Erythroblast (primary cell): ENCODE results near the gene ZNF662.
A peak's percentile ranks its signal among the peaks of the same experiment; 100 is the strongest.
"Not testable (repeated sequence)": the region's sequence is repeated elsewhere in the genome, so short reads cannot be mapped to it uniquely, and the experiment has no call there.

ENCODE experiments used
- DNase-seq, 2 experiments: peaks; one replicate each; lab custom pipeline; 2025; lab: John Stamatoyannopoulos, UW
- GATA1 ChIP-seq: IDR thresholded peaks from 2 replicates; pipeline ENCODE4 v1.6.1; 2011; ENCODE audit warnings: low read depth, mild to moderate bottlenecking, control low read depth, low read length, moderate library complexity
- POLR2A ChIP-seq: IDR thresholded peaks from 2 replicates; pipeline ENCODE4 v1.6.1; 2011; ENCODE audit warnings: mild to moderate bottlenecking, low read length

The ZNF662 gene

DNA sequence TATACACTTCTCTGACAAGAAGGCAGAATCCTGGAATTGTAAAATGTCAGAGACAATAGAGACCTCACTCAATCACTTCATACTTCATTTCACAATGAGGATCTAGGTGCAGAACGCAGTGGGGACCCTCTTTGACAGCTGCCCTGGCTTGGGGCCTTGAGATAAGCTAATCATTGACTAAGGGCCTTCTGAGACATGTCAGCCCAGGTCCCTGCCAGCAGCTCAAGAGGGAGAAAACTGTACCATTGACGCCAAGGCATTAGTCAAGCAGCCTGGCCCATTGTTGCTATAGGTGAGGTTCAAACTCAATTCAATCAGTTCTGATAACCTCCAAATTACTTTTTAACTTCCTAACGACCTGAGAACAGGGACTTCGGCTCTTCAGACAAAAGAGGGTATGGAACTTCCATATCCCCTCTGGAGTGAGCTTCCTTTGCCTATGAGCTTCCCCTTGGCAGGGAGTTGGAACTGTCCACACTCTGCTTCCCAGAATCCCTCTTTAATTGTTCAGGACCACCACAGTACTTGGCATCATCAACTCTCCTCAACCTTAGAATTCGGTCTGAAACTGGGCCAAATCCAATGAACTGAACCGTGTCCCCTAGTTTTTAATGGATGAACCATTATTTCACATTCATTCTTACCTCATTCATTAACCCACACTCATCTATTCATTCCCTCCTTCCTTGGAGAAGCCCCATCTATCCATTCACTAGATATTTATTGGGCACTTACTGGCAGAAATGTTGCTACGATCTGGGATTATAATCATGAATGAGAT lies 28.8 kb upstream of the ZNF662 start:
- TF ChIP-seq GATA1, result no peak
- no peak for TF ChIP-seq POLR2A
- DNase-seq, result peak; percentile 12 to 49

DNA sequence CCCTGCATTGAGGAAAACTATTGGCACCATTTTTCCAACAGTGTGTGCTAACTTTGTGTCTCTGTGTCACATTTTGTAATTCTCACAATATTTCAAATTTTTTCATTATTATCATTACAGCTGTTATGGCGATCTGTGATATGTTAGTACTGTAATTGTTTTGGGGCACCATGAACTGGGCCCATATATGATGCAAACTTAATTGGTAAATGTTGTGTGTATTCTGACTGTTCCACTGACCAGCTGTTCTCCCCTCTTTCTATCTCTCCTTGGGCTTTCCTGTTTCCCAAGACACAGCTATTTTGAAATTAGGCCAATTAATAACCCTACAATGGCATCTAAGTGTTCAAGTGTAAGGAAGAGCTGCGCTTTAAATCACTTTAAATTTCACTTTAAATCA lies 28.1 kb upstream of the ZNF662 start:
- TF ChIP-seq GATA1 (no peak), POLR2A (no peak)
- DNase-seq, result no peak

DNA sequence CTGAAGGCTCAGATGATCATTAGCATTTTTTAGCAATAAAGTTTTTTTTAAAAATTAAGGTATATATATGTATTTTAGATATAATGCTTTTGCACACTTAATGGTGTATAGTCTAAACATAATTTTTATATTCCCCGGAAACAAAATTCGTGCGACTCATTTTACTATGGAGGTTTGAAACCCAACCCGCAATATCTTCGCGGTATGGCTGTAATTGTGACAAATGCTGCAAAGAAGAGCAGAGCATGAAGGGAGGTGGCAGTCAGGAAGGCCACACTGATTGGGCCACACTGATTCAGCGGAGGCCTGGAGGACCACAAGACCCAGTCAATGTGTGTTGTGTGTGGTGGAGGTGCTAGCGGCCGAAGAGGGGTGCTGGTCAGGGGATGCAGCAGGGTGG lies 25.8 kb upstream of the ZNF662 start:
- TF ChIP-seq GATA1, result no peak
- no peak for TF ChIP-seq POLR2A
- no peak for DNase-seq

DNA sequence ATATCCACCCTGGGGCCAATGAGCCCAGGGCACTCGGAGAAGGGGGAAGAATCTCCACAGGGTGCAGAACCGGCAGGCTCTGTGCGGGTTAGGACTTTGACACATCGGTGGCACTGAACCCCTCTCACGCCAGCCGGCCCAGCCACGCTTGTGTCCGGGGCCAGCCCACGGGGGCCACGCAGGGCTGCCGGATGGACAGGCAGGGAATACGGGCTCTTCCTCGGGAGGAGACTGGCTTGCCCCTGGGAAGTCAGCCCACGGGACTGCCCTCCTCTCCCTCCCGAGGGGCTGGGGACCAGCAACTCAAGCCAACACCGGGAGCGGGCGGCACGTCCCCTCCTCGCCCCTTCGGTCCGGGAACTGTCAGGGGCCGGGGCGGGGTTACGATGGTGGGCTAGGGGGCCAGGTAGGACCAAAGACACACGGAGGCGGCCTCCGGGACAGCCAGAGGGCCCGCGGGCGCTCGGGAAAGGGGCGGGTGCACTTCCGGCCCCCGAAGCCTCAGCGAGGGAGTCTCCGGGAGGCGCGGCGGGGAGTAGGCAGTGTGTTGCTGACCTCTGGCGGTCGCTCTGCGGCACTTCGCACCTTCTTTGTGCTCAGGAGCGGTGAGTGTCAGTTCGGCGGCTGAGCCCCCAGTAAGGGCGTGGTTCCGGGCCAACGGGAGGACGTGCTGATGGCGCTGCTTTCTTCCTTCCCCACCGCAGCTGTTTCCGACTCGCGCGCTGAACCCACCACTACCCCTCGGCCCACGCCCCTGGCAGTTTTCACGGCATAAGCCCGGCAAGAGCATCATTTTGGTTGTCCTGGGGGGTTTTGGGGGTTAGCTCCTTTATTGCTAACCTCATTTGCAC lies 25.1 kb upstream of the ZNF662 start:
- peak; percentile 93 to 95 for DNase-seq
- TF ChIP-seq GATA1, result no peak
- peak; percentile 11 for TF ChIP-seq POLR2A

DNA sequence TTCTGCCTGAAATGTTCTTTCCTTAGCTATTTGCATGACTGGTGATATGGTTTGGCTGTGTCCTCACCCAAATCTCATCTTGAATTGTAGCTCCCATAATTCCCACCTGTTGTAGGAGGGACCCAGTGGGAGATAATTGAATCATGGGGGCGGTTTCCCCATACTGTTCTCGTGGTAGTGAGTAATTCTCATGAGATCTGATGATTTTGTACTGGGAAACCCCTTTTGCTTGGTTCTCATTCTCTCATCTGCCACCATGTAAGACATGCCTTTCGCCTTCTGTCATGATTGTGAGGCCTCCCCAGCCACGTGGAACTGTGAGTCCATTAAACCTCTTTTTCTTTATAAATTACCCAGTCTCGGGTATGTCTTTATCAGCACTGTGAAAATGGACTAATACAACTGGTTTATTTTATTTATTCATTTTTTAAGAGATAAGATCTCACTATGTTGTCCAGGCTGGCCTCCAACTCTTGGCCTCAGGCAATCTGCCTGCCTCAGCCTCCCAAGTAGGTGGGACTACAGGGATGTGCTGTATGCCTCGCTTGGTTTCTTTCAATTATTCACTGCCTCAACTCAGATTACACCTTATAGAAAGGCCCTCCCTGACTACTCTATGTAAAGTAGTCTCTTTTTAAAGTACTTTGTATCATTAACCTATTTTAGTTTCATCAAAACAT lies 22.6 kb upstream of the ZNF662 start:
- not testable (repeated sequence) for DNase-seq

DNA sequence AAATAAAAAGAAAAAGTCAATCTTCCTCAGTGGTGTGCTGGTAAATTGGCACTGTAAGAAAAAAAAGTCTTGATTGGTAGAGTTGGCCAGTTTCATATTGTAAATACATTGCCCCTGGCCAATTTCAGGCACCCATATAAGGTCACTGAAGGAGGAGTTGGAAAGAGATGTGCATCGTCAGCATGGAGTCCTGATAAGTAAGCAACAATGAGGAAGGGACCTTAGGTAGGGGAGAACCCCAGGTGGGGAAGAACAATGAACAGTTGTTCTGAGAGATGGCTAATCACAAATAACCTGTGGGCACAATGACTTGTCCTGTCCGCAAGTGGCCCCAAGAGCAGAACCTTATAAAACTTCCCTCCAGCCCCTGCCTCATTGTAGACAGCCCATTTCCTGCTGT lies 21.6 kb upstream of the ZNF662 start:
- no peak for DNase-seq

DNA sequence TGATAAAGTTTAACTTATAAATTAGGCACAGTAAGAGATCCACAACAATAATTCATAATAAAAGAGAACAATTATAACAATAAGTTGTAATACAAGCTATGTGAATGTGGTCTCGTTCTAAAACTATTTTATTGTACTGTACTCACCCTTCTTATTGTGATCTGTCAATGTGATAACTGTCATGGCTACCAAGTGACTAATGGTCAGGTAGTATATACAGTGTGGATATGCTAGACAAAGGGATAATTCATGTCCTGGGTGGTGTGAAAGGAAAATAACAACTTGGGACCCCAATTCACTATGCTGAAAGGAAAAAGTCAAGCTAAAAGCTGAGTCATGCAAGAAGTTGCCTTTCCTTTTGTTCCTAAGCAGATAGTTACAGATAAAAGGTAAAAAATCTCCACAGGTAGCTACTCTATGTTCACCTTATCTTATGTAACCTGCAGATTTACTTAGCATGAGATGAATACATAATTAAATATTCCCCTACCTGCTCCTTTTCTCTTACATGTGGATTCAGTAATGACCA lies 19.6 kb upstream of the ZNF662 start:
- TF ChIP-seq POLR2A (no peak), GATA1 (no peak)
- no peak for DNase-seq

More for the DNA sequence above, 21.6 kb upstream of the ZNF662 start:
- TF ChIP-seq POLR2A (no peak), GATA1 (no peak)

DNA sequence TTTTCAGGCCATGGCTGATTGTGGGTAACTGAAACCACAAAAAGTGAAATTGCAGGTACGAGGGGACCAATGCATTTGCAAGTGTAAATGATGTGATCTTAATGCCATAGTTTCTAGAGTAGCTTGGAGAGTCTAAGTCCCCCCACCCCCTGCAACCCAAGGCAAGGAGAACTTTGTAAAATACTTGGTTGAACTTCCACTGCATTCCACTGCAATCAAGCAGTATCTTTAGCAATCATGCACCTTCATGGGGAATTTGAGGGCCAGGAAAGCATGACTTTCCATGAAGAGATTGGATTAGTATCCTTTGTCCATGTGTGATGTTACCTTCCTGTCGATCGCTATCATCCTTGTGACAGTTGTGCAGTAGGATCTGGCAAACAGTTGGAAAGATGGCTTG lies 18.9 kb upstream of the ZNF662 start:
- DNase-seq, result no peak
- TF ChIP-seq POLR2A (no peak), GATA1 (no peak)

DNA sequence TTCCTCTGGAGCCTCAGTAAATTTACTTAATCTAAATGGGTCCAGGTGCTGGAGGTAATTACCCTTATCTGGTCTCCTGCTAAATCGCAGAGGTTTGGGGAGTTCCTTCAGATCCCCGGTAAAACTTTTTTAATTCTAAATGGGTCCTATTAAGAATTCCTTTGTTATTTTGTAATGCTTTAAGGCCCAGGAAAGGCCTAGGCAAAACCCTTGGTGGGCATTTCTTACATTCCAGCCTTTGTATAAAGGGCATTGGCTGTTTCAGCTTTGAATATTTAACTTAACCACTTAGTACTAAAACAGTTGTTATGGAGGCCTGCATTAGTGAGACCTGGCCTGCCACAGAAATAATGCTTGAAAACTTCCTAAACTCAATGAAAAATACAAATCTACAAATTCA lies 14.9 kb upstream of the ZNF662 start:
- TF ChIP-seq POLR2A (no peak), GATA1 (no peak)
- DNase-seq, result no peak

DNA sequence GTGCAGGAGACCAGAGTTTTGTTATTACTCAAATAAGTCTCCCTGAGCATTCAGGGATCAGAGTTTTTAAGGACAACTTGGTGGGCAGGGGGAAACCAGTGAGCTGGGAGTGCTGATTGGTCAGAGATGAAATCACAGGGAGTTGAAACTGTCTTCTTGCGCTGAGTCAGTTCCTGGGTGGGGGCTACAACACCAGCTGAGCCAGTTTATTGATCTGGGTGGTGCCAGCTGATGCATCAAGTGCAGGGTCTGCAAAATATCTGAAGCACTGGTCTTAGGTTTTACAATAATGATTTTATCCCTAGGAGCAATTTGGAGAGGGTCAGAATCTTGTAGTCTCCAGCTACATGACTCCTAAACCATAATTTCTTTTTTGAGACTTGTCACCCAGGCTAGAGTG lies 13.8 kb upstream of the ZNF662 start:
- no peak for DNase-seq
- no peak for TF ChIP-seq POLR2A

DNA sequence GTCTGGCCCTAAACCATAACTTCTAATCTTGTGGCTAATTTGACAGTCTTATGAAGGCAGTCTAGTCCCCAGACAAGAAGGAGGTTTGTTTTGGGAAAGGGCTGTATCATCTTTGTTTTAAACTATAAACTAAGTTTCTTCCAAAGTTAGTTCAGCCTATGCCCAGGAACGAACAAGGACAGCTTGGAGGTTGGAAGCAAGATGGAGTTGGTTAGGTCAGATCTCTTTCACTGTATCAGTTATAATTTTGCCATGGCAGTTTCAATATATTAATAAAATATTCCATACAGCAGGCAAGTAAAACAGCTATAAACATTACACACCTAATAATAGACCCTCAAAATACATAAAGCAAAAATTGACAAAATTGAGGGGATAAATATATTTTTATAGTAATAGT lies 13.1 kb upstream of the ZNF662 start:
- no peak for TF ChIP-seq GATA1
- no peak for TF ChIP-seq POLR2A
- no peak for DNase-seq

DNA sequence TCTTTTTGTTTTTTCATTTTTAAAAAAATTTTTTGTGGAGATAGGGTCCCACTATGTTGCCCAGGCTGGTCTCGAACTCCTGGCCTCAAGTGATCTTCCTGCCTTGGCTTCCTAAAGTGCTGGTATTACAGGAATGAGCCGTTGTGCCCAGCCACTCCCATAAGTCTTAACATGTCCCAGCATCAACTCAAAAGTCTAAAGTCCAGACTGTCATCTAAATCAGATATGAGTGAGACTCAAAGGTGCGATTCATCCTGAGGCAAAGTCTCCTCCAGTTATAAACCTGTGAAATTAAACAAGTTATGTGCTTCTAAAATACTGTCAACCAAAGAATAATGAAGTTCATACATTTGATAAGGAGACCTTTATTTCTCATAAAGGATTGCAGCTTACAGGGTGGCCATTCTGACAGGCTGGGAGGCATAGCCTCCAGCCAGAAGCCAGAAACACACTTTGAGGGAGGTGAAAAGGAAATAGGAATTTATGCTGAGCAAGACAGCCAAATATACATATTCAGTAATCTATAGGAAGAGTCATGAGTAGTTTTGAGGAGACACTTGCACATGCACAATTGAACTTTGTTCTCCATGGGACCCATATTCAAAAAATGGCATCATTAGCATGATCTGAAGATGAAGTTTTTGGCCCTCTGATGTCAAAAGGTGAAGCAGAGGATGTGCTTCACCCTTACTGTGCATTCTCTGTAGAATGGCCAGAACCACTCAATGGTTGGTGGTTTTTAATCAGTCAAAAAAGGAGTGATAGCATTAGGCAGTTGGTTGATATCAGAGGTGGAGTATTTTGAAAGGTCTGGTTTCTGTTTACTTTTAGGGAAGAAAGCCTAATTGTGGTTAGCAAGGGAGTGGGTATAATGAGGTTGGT lies 11.0 kb upstream of the ZNF662 start:
- no peak for TF ChIP-seq GATA1
- TF ChIP-seq POLR2A, result no peak
- peak in 1 of 2 experiments; percentile 42 for DNase-seq

DNA sequence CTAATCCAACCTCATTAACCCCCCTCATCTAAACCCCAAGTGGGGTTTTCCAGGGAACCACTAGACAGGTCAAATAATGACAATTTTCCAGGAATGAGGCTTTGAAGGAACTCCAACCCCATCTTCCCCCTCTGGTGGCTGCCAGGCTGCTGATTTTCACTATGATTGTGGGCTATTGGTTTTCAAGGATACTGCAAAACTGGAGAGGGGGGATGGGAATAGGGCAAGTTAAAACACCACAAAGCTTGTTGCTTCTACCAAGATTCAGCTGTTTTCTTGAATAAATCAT lies 10.4 kb upstream of the ZNF662 start:
- no peak for DNase-seq
- TF ChIP-seq GATA1 (no peak), POLR2A (no peak)
